ENCODE measurements around the gene ZCRB1.

Gene ZCRB1

GRCh38 chr12:42277396-42278127 lies 48.3 kb downstream of the ZCRB1 start:
- no peak for DNase-seq

GRCh38 chr12:42275499-42275898 lies 50.4 kb downstream of the ZCRB1 start:
- DNase-seq: no peak

GRCh38 chr12:42273706-42274105 lies 52.2 kb downstream of the ZCRB1 start:
- DNase-seq: no peak

GRCh38 chr12:42270596-42270995 lies 55.3 kb downstream of the ZCRB1 start:
- no peak for DNase-seq

GRCh38 chr12:42267413-42268190 lies 58.3 kb downstream of the ZCRB1 start:
- no peak for DNase-seq

GRCh38 chr12:42266579-42267230 lies 59.2 kb downstream of the ZCRB1 start:
- no peak for DNase-seq

- DNase-seq: no peak
These were observed 63.6 kb downstream of the ZCRB1 start for GRCh38 chr12:42262271-42262670.

All from NCI-H524 (cell line).